ENCODE measurements around the gene MRAP.
A peak's percentile ranks its signal among the peaks of the same experiment; 100 is the strongest.

Gene MRAP

GRCh38 chr21:32335601-32336575 lies 37.2 kb downstream of the MRAP start:
- intact Hi-C loops (cut with DNase I), result no loop called here
- peak; percentile 57 to 93 (median 84) for DNase-seq

GRCh38 chr21:32336711-32337110 lies 38.1 kb downstream of the MRAP start:
- intact Hi-C loops (cut with DNase I), result no loop called here
- DNase-seq, result peak in 34 of 42 donors; percentile 25 to 83 (median 61)

GRCh38 chr21:32337206-32337605 lies 38.6 kb downstream of the MRAP start:
- peak in 1 of 42 donors; percentile 16 for DNase-seq
- intact Hi-C loops (cut with DNase I), result no loop called here

- intact Hi-C loops (cut with DNase I), result no loop called here
- DNase-seq, result peak in 10 of 42 donors; percentile 17 to 65 (median 46)
Observed at GRCh38 chr21:32338209-32338921, 39.7 kb downstream of the MRAP start.

- intact Hi-C loops (cut with DNase I), result no loop called here
- peak in 10 of 42 donors; percentile 19 to 61 (median 40) for DNase-seq
Observed at GRCh38 chr21:32340863-32341848, 42.5 kb downstream of the MRAP start.

- intact Hi-C loops (cut with DNase I), result no loop called here
- peak in 2 of 42 donors; percentile 10 to 31 for DNase-seq
Observed at GRCh38 chr21:32346951-32347350, 48.3 kb downstream of the MRAP start.

- DNase-seq, result peak in 2 of 42 donors; percentile 2 to 22
- intact Hi-C loops (cut with DNase I), result no loop called here
Observed at GRCh38 chr21:32347351-32347750, 48.7 kb downstream of the MRAP start.

GRCh38 chr21:32347977-32348376 lies 49.3 kb downstream of the MRAP start:
- intact Hi-C loops (cut with DNase I), result no loop called here
- peak in 1 of 42 donors; percentile 12 for DNase-seq

GRCh38 chr21:32348604-32349332 lies 50.1 kb downstream of the MRAP start:
- intact Hi-C loops (cut with DNase I), result no loop called here

GRCh38 chr21:32349333-32349944 lies 50.8 kb downstream of the MRAP start:
- intact Hi-C loops (cut with DNase I), result no loop called here
- no peak for DNase-seq

More at GRCh38 chr21:32348604-32349332, 50.1 kb downstream of the MRAP start:
- no peak for DNase-seq

GRCh38 chr21:32350211-32350980 lies 51.7 kb downstream of the MRAP start:
- intact Hi-C loops (cut with DNase I), result no loop called here
- DNase-seq, result peak in 1 of 42 donors; percentile 20

- intact Hi-C loops (cut with DNase I), result no loop called here
- DNase-seq, result no peak
Observed at GRCh38 chr21:32350981-32351380, 52.3 kb downstream of the MRAP start.

GRCh38 chr21:32351428-32351827 lies 52.8 kb downstream of the MRAP start:
- intact Hi-C loops (cut with DNase I), result no loop called here
- DNase-seq, result no peak

GRCh38 chr21:32352526-32352925 lies 53.9 kb downstream of the MRAP start:
- DNase-seq, result no peak
- intact Hi-C loops (cut with DNase I), result no loop called here

GRCh38 chr21:32353002-32353711 lies 54.5 kb downstream of the MRAP start:
- intact Hi-C loops (cut with DNase I), result no loop called here
- DNase-seq, result no peak

- no peak for DNase-seq
- intact Hi-C loops (cut with DNase I), result no loop called here
Observed at GRCh38 chr21:32356874-32357395, 58.3 kb downstream of the MRAP start.

Measured in head of caudate nucleus (tissue), 42 donors.